NCI-H1930 (cell line): ENCODE measurements around the gene RXRB.

Experiments used
- DNase-seq, 2 experiments: peaks; one replicate each; lab custom pipeline; 2025; lab: John Stamatoyannopoulos, UW

The RXRB gene

DNA sequence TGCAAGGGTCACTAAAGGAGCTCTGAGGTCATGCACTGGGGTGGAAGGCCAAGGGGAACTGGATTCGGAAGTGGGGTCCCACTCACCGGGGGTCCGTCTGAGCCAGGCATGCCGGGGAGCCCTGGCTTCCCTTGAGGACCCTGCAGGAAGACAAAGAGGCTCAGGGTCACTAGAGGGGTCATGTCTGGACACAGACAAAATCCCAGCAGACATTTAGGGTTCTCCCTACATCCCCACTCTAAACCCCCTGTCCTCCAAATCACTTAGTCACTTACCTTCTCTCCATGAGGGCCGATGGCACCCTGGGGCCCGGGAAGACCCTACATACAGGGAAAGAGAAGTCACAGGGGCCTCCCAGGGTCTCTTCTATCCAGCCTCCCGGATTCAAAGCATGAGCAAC, 23.6 kb downstream of the RXRB start:
- no peak for DNase-seq

GRCh38 chr6:33175436-33176069, 24.9 kb downstream of the RXRB start:
- no peak for DNase-seq

DNA sequence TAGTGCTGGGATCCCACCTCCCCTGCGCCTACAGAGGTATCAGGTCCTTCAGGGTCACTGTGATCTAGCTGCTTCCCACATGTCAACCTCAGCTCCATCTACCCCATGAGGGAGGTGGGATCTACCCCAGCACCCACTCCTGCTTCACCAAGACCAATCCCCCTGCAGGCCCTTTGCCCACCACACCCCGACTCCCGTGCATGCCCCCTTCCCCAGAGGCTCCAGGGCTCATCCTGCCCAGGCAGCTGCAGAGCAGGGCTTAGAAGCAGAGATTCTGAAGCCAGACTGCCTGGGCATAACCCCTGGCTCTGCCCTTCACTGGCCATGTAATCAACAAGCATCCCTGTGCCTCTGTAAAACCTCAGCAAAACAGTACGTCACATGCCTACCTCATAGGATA, 25.7 kb downstream of the RXRB start:
- DNase-seq: no peak

GRCh38 chr6:33173535-33174180, 26.8 kb downstream of the RXRB start:
- DNase-seq: no peak

- no peak for DNase-seq
Measured at GRCh38 chr6:33172688-33173534, 27.6 kb downstream of the RXRB start.

GRCh38 chr6:33171880-33172687, 28.4 kb downstream of the RXRB start:
- DNase-seq: no peak

DNA sequence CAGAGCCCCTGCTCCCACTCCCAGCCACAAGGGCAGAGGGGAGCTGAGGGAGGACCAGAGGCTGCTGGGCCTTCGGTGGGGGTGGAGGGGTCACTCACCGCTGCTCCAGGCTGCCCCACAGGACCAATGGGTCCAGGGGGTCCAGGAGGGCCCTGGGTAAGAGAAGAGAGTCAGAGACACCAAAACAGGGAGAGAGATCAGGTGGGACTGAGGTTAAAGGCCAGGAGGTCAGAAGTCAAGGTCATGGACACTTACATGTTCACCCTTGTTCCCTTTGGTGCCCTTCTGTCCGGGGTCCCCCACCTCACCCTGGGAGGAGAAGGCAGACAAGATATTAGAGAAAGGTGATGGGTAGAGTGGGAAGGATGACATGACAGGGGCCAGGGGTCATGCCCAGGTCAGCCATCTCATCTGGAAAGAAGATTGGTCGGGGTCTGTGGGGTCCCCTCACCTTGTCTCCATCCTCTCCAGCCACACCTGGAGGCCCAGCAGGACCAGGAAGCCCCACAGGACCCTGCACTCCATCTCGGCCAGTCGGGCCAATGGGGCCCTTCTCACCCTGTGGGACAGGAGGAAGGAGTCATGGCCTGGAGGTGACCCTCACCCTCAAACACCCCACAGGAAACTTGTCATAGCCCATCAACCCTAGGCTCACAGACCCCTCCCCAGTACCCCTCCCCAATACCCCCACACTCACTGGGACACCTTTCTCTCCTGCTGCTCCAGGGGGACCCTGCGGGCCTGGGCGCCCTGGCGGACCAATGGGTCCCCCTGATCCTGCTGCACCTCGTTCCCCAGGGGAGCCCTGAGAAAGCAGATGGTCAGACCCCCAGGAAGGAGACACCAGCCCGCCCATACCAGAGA, 29.2 kb downstream of the RXRB start:
- DNase-seq: no peak

GRCh38 chr6:33170176-33171015, 30.1 kb downstream of the RXRB start:
- no peak for DNase-seq

DNA sequence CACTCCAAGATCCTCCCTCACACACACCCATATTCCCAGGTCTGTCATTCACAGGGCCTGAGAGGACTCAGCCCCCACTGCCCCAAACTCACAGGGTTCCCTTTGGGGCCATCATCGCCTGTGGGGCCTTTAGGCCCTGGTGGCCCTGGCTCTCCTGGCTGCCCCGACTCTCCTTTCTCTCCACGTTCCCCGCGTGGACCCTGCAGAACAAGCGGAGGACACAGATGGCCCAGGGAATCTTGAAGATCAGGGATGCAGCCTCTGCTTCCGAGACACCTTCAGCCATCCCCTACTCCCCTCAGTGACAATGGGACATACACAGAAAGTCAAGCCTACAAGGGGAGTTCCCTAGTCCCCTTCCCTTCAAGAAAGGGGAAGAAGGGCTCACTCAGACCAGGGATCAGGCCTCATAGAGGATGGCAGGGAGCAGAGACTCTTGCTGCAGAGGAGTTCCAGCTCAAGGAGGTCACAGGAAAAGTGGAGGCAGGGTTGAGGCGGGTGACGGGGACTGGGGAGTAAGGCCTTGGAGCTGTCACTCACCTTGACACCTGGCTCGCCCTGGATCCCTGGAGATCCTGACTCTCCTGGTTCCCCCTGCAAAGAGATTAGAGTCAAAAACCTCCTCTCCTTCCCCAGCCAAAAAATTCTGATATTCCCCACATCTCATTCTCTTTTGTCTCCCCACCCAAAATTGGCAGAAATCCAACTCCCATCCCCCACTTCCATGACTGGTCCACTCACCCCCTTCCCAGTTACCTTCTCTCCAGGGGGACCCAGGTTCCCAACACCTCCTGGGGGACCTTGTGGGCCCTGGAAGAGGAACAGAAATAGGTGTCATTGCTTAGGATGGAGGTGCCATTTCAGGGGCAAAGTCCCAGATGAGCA, 30.9 kb downstream of the RXRB start:
- DNase-seq: no peak

- no peak for DNase-seq
Measured at GRCh38 chr6:33168639-33169038, 31.8 kb downstream of the RXRB start.

DNA sequence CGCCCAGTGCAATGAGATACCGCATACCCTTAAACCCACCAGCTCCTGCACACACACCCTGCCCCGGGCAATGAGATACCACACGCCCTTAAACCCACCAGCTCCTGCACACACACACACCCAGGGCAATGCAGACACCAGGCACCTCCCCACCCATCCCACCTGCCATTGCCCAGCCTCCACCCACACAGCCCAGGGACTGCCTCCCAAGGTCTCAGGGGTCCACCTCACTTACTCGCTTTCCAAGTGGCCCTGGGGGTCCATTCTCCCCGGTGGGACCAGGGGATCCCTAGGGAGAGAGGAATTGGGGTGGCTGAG, 32.2 kb downstream of the RXRB start:
- no peak for DNase-seq

- no peak for DNase-seq
Measured at GRCh38 chr6:33167374-33168283, 32.8 kb downstream of the RXRB start.

DNA sequence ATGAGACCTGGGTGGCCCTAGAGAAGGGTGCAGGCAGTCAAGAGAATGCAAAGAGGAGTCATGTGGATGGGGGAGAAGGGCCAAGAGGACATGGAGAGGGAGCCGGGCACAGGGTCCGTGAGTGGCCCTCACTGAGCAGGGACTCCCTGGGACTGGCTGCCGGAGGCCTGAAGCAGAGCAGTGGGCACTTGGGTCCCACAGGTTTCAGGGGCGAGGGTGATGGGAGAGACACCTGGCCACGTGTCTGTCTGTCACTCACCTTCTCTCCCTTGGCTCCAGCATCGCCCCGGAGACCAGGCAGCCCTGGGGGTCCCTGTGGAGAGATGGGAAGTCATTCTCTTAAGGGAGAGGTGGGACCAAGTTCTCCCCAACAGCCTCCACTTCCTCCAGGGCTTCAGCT, 33.7 kb downstream of the RXRB start:
- no peak for DNase-seq

DNA sequence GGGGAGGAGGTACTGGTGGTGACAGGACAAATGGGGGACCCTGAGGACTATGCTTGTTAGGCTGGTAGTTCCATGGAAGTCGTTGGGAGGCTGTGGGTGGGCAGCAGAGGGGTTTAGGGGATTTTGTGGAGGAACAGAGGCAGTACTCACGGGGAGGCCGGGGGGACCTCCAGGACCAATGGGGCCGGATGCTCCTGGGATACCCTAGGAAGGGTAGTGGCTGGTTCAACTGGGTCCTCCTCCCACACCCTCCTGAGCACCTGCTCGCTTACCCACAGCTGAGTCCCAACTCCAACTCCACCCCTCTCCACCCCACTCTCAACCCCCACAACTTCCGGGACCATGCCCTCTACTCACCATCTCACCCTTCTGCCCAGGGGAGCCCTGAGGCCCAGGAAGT, 34.1 kb downstream of the RXRB start:
- DNase-seq: no peak

DNA sequence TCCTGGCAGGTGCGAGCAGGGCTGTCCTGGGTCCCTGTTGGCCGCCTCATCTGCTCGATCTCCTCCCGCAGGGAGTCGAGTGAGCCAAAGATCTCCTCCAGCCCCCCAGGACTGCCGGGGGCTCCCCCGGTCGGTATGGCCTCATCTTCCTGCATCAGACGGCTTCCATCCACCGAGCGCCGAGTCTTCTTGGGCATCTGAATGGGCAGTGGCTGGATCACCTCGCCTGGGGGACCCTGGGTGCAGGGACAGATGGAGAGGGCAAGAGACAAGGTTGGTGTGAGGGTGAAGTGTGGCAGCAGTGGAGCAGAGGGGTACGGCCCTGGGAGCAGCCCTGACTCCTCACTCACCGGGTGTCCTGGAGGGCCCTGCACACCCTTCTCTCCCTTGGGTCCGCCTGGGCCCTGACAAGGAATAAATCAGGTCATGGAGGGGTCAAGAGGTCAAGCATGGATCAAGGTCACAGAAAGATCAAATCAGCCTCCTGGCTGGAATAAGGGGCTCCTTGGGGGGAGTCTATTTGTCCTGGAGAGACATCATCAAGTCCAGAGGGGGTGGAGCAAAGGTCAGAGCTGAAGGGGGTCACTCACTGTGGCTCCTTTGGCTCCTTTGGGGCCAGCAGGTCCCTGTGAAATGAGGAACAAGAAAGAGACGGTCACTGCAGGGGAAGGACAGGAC, 34.7 kb downstream of the RXRB start:
- no peak for DNase-seq

GRCh38 chr6:33164665-33165373, 35.6 kb downstream of the RXRB start:
- no peak for DNase-seq

DNA sequence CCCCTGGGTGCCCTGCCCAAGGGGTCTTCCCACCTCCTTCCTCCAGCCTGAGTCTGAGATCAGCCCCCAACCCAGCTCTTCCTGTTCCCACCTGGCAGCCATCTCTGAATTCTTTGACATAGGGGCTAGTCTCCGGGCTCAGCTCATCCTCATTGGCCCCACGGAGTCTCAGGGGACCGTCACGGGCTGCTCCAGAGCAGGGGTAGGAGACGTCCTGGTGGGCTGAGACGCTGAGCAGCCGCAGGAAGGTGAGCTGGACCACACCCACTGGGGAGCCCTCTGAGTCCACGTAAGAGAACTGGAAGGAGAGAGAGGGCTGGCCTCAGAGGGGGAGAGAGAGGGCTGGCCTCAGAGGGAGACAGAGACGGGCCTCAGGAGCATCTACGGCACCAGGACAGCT, 36.3 kb downstream of the RXRB start:
- DNase-seq: no peak
